MCF 10A (cell line): ENCODE measurements around the gene SLC19A3. TPM values are rescaled to one million over a fixed set of nuclear protein-coding genes. Genes with fewer than 3 reads are reported as not detected.

Experiments
- BruUV-seq: library from RNA; stranded (reverse); fragments of 400-500 nt; replicated peaks from 2 replicates; lab custom pipeline; 2021; lab: Mats Ljungman, UMichigan
- CTCF ChIA-PET: fragments of 300-600 bp; sonication (Branson Sonifier 250); formaldehyde crosslinking; extraction: SDS; loops from one replicate; lab custom pipeline; 2021; ENCODE audit warnings: antibody characterized with exemption, inconsistent platforms; lab: Yijun Ruan, JAX
- POLR2A ChIA-PET: fragments of 300-600, 350-650 bp; sonication (Branson Sonifier 250); formaldehyde crosslinking; extraction: SDS; loops from one replicate; lab custom pipeline; 2020; ENCODE audit warnings: antibody characterized with exemption, inconsistent platforms; lab: Yijun Ruan, JAX
- DNase-seq: peaks from one replicate; pipeline ENCODE4 v3.0.0-alpha.2; 2018; ENCODE audit not compliant: unreplicated experiment
- H3K27ac Mint-ChIP-seq: one replicate; pipeline ENCODE4 v1.8.0; 2022; ENCODE audit warnings: mild to moderate bottlenecking, low read depth, mixed read lengths; ENCODE audit not compliant: unreplicated experiment
- H3K27me3 Mint-ChIP-seq: one replicate; pipeline ENCODE4 v1.8.0; 2022; ENCODE audit warnings: mixed read lengths; ENCODE audit not compliant: insufficient read depth, unreplicated experiment
- H3K36me3 Mint-ChIP-seq: one replicate; pipeline ENCODE4 v1.8.0; 2022; ENCODE audit warnings: mild to moderate bottlenecking, moderate library complexity, mixed read lengths; ENCODE audit not compliant: insufficient read depth, unreplicated experiment
- H3K4me1 Mint-ChIP-seq: one replicate; pipeline ENCODE4 v1.8.0; 2022; ENCODE audit warnings: mixed read lengths; ENCODE audit not compliant: insufficient read depth, unreplicated experiment
- H3K4me3 Mint-ChIP-seq: one replicate; pipeline ENCODE4 v1.8.0; 2022; ENCODE audit warnings: mild to moderate bottlenecking, moderate library complexity, mixed read lengths; ENCODE audit not compliant: unreplicated experiment
- H3K9me3 Mint-ChIP-seq: one replicate; pipeline ENCODE4 v1.8.0; 2022; ENCODE audit warnings: mixed read lengths; ENCODE audit not compliant: unreplicated experiment
- intact Hi-C: fragments of 100-400 bp; cut with micrococcal nuclease; formaldehyde crosslinking; loops from 2 replicates; pipeline ENCODE4 v1.14.1; 2022
- total RNA-seq: library from RNA; stranded (reverse); gene quantifications from 2 replicates; pipeline ENCODE4 v1.2.3, GENCODE V29; 2022
- TF ChIP-seq, protein P1 (sequence below): fragments of 200-600 bp; IDR thresholded peaks from one replicate; pipeline ENCODE4 v1.8.0; 2022; ENCODE audit warnings: antibody characterized with exemption, mild to moderate bottlenecking; ENCODE audit not compliant: unreplicated experiment

Gene SLC19A3
- total RNA-seq, 1 experiment from 2014 or later, result not detected

DNA sequence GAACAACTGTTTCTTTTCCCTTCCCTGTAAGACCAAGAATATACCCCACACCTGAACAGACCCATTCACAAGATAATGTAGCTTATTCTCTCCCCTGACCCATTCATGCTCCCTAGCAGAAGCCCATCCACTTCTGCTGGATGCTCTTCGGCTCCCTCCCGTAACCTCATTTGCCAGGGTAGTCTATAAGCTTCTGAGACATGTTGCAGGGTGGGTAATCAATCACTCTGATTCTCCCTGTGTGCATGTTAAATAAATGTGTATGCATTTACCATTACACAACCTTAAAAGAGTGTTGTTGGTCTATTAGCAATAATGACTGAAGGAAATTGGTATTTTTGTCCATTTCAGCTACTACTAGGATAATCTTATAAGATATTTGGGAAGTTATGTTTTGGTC is 1.3 kb downstream of the SLC19A3 start:
- Mint-ChIP-seq H3K36me3 (no peaks in the 10 kb centered on the region), H3K4me3 (no peak overlapping the region), H3K27ac (no peak overlapping the region), H3K9me3 (no peaks in the 10 kb centered on the region), H3K27me3 (peaks cover 12% of the 10 kb centered on the region), H3K4me1 (no peaks in the 10 kb centered on the region)
- ChIA-PET CTCF (interaction anchor here (0.6 to 1.1 kb wide), 3 partner anchors 49 to 949 kb away, joined by 3 to 5 read pairs (median 4); no protein-coding TSS in a partner anchor), POLR2A (no interaction called here)
- TF ChIP-seq, protein P1, sequence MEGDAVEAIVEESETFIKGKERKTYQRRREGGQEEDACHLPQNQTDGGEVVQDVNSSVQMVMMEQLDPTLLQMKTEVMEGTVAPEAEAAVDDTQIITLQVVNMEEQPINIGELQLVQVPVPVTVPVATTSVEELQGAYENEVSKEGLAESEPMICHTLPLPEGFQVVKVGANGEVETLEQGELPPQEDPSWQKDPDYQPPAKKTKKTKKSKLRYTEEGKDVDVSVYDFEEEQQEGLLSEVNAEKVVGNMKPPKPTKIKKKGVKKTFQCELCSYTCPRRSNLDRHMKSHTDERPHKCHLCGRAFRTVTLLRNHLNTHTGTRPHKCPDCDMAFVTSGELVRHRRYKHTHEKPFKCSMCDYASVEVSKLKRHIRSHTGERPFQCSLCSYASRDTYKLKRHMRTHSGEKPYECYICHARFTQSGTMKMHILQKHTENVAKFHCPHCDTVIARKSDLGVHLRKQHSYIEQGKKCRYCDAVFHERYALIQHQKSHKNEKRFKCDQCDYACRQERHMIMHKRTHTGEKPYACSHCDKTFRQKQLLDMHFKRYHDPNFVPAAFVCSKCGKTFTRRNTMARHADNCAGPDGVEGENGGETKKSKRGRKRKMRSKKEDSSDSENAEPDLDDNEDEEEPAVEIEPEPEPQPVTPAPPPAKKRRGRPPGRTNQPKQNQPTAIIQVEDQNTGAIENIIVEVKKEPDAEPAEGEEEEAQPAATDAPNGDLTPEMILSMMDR, result no peak
- no TSS peak for BruUV-seq
- DNase-seq, result no peak
- intact Hi-C loops, result no loop called here

DNA sequence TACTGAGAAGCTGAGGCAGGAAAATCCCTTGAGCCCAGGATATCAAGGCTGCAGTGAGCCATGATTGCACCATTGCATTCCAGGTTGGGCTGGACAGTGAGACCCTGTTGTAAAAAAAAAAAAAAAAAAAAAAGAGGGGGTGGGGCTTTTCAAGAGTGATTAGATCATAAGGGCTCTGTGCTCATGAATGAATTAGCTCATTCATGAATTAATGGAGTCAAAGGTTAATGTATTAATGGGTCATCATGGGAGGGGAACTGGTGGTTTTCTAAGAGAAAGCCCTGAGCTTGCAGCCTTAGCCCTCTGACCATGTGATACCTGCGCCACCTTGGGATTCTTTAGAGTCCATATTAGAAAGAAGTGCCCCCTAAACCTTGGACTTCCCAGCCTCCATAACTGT is 4.5 kb downstream of the SLC19A3 start:
- POLR2A ChIA-PET, result no interaction called here
- Mint-ChIP-seq H3K36me3 (no peaks in the 10 kb centered on the region), H3K27ac (no peak overlapping the region)

DNA sequence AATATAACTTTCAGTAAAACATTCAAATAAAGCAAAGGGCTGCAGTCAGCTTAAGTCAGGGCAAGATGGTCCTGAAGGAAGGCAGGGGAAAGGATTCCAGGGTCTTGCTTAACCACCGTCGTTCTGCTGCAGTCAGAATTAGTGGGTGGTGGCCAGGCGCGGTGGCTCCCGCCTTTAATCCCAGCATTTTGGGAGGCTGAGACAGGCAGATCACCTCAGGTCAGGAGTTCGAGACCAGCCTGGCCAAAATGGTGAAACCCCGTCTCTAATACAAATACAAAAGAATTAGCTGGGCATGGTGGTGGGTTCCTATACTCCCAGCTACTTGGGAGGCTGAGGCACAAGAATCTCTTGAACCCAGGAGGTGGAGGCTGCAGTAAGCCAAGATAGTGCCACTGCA is 6.8 kb downstream of the SLC19A3 start:
- Mint-ChIP-seq H3K27ac (no peak overlapping the region), H3K4me3 (no peak overlapping the region), H3K9me3 (no peaks in the 10 kb centered on the region), H3K27me3 (peaks cover 1% of the 10 kb centered on the region), H3K36me3 (no peaks in the 10 kb centered on the region), H3K4me1 (no peaks in the 10 kb centered on the region)
- no TSS peak for BruUV-seq
- ChIA-PET POLR2A (no interaction called here), CTCF (interaction anchor here (0.6 kb wide), 1 partner anchor 55 kb away, joined by 3 read pairs; no protein-coding TSS in a partner anchor)
- DNase-seq, result no peak
- intact Hi-C loops, result no loop called here
- TF ChIP-seq, protein P1, result no peak

More for the DNA sequence above, 4.5 kb downstream of the SLC19A3 start:
- no TSS peak for BruUV-seq
- CTCF ChIA-PET, result interaction anchor here (2.1 kb wide), 1 partner anchor 16 kb away, joined by 8 read pairs; no protein-coding TSS in a partner anchor
- Mint-ChIP-seq H3K9me3 (no peaks in the 10 kb centered on the region), H3K4me1 (no peaks in the 10 kb centered on the region), H3K27me3 (peaks cover 12% of the 10 kb centered on the region), H3K4me3 (no peak overlapping the region)
- intact Hi-C loops, result no loop called here
- DNase-seq, result peak; percentile 5
- TF ChIP-seq, protein P1, result no peak

DNA sequence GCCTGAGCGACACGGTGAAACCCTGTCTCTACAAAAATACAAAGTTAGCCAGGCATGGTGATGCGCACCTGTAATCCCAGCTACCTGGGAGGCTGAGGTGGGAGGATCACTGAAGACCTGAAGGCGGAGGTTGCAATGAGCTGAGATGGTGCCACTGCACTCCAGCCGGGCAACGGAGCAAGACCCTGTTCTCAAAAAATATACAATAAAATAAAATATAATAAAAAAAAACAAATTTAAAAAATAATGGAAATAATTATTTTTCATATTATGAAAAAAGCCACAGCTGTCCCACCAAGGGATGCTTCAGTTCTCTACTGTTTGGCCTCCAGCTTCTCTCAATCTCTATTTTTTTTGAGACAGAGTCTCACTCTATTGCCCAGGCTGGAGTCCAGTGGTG is 10.4 kb downstream of the SLC19A3 start:
- ChIA-PET CTCF (interaction anchor here (0.9 kb wide), 1 partner anchor 59 kb away, joined by 3 read pairs; no protein-coding TSS in a partner anchor), POLR2A (no interaction called here)
- Mint-ChIP-seq H3K9me3 (no peaks in the 10 kb centered on the region), H3K4me3 (no peak overlapping the region), H3K27ac (no peak overlapping the region), H3K4me1 (peaks cover 16% of the 10 kb centered on the region), H3K27me3 (no peaks in the 10 kb centered on the region), H3K36me3 (no peaks in the 10 kb centered on the region)
- TF ChIP-seq, protein P1, result no peak
- no TSS peak for BruUV-seq
- no peak for DNase-seq
- intact Hi-C loops, result no loop called here
